ENCODE data around the gene ZNF346.
A peak's percentile ranks its signal among the peaks of the same experiment; 100 is the strongest.

ZNF346 gene

DNA sequence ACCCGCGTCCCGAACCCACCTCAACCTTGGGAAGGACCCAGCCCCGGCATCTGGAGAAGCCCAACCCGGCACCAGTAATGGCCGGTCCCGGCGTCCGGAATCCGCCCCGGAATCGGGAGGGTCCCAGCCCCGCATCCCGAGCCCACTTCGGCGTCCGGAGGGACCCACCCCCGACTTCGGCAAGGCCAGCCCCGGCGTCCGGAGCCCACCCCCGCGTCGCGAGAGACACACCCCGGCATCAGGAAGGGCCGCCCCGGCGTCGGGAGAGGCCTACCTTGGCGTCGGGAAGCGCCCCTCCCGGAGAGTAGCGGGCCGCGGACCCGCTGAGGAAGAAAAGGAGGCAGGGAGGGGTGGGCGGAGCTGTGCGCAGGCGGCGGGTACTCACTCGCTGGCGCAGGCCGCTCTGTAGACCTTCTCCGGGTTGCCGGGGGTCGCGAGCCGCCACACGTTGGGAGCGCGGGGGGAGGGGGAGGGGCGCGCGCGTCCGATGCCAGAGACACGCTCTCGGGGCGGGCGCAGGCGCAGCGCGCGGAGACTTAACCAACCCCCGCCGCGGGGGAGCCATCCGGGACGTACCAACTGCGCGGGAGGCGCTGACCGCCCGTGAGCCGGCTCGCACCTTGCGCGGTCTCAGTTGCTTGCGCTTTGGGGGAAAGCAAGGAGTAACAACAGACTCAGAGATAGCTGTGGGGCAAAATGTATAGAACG is 16.1 kb upstream of the ZNF346 start, which contains the start of gene UIMC1 (continued):
- TF ChIP-seq, protein P1, sequence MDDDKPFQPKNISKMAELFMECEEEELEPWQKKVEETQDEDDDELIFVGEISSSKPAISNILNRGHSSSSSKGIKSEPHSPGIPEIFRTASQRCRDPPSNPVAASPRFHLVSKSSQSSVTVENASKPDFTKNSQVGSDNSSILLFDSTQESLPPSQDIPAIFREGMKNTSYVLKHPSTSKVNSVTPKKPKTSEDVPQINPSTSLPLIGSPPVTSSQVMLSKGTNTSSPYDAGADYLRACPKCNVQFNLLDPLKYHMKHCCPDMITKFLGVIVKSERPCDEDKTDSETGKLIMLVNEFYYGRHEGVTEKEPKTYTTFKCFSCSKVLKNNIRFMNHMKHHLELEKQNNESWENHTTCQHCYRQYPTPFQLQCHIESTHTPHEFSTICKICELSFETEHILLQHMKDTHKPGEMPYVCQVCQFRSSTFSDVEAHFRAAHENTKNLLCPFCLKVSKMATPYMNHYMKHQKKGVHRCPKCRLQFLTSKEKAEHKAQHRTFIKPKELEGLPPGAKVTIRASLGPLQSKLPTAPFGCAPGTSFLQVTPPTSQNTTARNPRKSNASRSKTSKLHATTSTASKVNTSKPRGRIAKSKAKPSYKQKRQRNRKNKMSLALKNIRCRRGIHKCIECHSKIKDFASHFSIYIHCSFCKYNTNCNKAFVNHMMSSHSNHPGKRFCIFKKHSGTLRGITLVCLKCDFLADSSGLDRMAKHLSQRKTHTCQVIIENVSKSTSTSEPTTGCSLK (tag by site-specific recombination; IDR thresholded peaks at IDR 0.05): no peak
- TF ChIP-seq, protein P2, sequence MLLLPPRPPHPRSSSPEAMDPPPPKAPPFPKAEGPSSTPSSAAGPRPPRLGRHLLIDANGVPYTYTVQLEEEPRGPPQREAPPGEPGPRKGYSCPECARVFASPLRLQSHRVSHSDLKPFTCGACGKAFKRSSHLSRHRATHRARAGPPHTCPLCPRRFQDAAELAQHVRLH (tag by site-specific recombination; IDR thresholded peaks at IDR 0.05): no peak
- TF ChIP-seq ZNF341 (tag by site-specific recombination; IDR thresholded peaks at IDR 0.05; ENCODE audit: low read depth) (peak; percentile 80; the same call in 1 of the 2 replicates), PRDM6 (tag by site-specific recombination; IDR thresholded peaks at IDR 0.05) (no peak), ZNF785 (tag by site-specific recombination; IDR thresholded peaks at IDR 0.05) (no peak), ZNF707 (tag by site-specific recombination; IDR thresholded peaks at IDR 0.05) (no peak), ZNF280D (tag by site-specific recombination; IDR thresholded peaks at IDR 0.05) (no peak), ZNF18 (tag by site-specific recombination; IDR thresholded peaks at IDR 0.05) (no peak), BCL11B (tag by site-specific recombination; IDR thresholded peaks at IDR 0.05; ENCODE audit: low read depth) (0 out of 2 replicates have a peak, but pooled peaks have one; percentile 36), PRDM4 (tag by site-specific recombination; IDR thresholded peaks at IDR 0.05) (peak; percentile 8), ZNF140 (tag by site-specific recombination; IDR thresholded peaks at IDR 0.05) (no peak), GFI1B (tag by site-specific recombination; IDR thresholded peaks at IDR 0.05) (no peak), ZNF175 (tag by site-specific recombination; IDR thresholded peaks at IDR 0.05) (no peak), HOXC10 (CRISPR knock-in tag; IDR thresholded peaks at IDR 0.05) (no peak), GLIS2 (tag by site-specific recombination; IDR thresholded peaks at IDR 0.05) (peak; percentile 99), EGR2 (tag by site-specific recombination; IDR thresholded peaks at IDR 0.05; ENCODE audit: low read depth) (peak; percentile 85), ZSCAN30 (tag by site-specific recombination; IDR thresholded peaks at IDR 0.05) (0 out of 2 replicates have a peak, but pooled peaks have one; percentile 68), KLF9 (tag by site-specific recombination; IDR thresholded peaks at IDR 0.05; ENCODE audit: low read depth) (peak; percentile 89), ZNF324 (tag by site-specific recombination; IDR thresholded peaks at IDR 0.05) (peak; percentile 62; the same call in 1 of the 2 replicates), ZIC2 (tag by site-specific recombination; IDR thresholded peaks at IDR 0.05) (peak; percentile 85), ZSCAN16 (tag by site-specific recombination; IDR thresholded peaks at IDR 0.05) (no peak), ZNF843 (tag by site-specific recombination; IDR thresholded peaks at IDR 0.05) (no peak; the same call in none of the 2 replicates), ZNF423 (tag by site-specific recombination; IDR thresholded peaks at IDR 0.05) (0 out of 2 replicates have a peak, but pooled peaks have one; percentile 21), ZNF670 (tag by site-specific recombination; IDR thresholded peaks at IDR 0.05; ENCODE audit: low read depth) (no peak), ZNF266 (tag by site-specific recombination; IDR thresholded peaks at IDR 0.05; ENCODE audit: low read depth) (no peak)
- TF ChIP-seq, protein P3, sequence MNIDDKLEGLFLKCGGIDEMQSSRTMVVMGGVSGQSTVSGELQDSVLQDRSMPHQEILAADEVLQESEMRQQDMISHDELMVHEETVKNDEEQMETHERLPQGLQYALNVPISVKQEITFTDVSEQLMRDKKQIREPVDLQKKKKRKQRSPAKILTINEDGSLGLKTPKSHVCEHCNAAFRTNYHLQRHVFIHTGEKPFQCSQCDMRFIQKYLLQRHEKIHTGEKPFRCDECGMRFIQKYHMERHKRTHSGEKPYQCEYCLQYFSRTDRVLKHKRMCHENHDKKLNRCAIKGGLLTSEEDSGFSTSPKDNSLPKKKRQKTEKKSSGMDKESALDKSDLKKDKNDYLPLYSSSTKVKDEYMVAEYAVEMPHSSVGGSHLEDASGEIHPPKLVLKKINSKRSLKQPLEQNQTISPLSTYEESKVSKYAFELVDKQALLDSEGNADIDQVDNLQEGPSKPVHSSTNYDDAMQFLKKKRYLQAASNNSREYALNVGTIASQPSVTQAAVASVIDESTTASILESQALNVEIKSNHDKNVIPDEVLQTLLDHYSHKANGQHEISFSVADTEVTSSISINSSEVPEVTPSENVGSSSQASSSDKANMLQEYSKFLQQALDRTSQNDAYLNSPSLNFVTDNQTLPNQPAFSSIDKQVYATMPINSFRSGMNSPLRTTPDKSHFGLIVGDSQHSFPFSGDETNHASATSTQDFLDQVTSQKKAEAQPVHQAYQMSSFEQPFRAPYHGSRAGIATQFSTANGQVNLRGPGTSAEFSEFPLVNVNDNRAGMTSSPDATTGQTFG (tag by site-specific recombination; IDR thresholded peaks at IDR 0.05; ENCODE audit: borderline replicate concordance): no peak

Measured in HEK293 (cell line).